Ishikawa (cell line): ENCODE measurements around the gene NUP43.

Source experiments
- CEBPB ChIP-seq: IDR thresholded peaks from 2 replicates; pipeline ENCODE4 v1.6.1; 2012
- CREB1 ChIP-seq: IDR thresholded peaks from 2 replicates; pipeline ENCODE4 v1.6.1; 2012; ENCODE audit warnings: low read depth
- EP300 ChIP-seq: IDR thresholded peaks from 2 replicates; pipeline ENCODE4 v1.6.1; 2012; ENCODE audit warnings: borderline replicate concordance
- RAD21 ChIP-seq: IDR thresholded peaks from 2 replicates; pipeline ENCODE4 v1.6.1; 2012; ENCODE audit warnings: low read depth
- USF1 ChIP-seq: IDR thresholded peaks from 2 replicates; pipeline ENCODE4 v1.6.1; 2012

DNA sequence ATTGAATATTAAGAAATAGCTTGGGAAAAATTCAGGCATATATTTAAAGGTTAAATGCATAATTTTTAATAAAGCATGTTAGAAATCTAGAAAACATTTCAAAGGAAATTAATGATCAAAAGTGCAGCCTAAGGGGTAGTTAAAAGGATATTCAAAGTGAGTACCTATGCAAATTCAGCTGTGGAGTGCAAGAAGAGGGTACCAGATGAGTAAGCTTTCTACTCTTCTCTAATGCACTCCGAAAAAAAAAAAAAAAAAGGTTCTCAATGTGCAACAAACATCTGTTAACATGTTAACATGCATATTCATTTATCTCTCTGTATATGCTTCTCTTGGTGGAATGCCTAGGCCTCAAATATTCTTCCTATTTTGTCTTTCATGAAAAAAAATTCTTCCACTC is 65.8 kb downstream of the NUP43 start:
- TF ChIP-seq EP300 (no peak), RAD21 (no peak), USF1 (no peak), CREB1 (no peak), CEBPB (no peak)
